GM12878 (cell line): ENCODE results near the gene PDCD1LG2. TPM values are rescaled to one million over a fixed set of nuclear protein-coding genes. Genes with fewer than 3 reads are reported as not detected.

Experiments
- BRCA1 ChIP-seq: IDR thresholded peaks from 2 replicates; pipeline ENCODE4 v1.6.1; 2011; ENCODE audit warnings: low read depth, low read length, improper control_type of control experiment
- EED ChIP-seq: sonication (generic); IDR thresholded peaks from 2 replicates; pipeline ENCODE4 v1.6.1; 2016; ENCODE audit warnings: antibody characterized with exemption, low read depth
- GABPA ChIP-seq: IDR thresholded peaks from 2 replicates; pipeline ENCODE4 v1.6.1; 2014; ENCODE audit warnings: antibody characterized with exemption, low read depth, mild to moderate bottlenecking, inconsistent platforms
- HDAC2 ChIP-seq: fragments of 200-600 bp; sonication (generic); IDR thresholded peaks from 2 replicates; pipeline ENCODE4 v1.6.1; 2017
- JUNB ChIP-seq: IDR thresholded peaks from 2 replicates; pipeline ENCODE4 v1.6.1; 2016; ENCODE audit warnings: antibody characterized with exemption, mild to moderate bottlenecking
- JUND ChIP-seq: IDR thresholded peaks from 2 replicates; pipeline ENCODE4 v1.6.1; 2012; ENCODE audit warnings: low read depth, mild to moderate bottlenecking, low read length, improper control_type of control experiment, moderate library complexity
- KDM1A ChIP-seq: fragments of 200-600 bp; sonication (generic); IDR thresholded peaks from 2 replicates; pipeline ENCODE4 v1.6.1; 2016; ENCODE audit warnings: borderline replicate concordance
- MEF2A ChIP-seq: IDR thresholded peaks from 2 replicates; pipeline ENCODE4 v1.6.1; 2011; ENCODE audit warnings: low read depth, mild to moderate bottlenecking, low read length, moderate library complexity; ENCODE audit not compliant: insufficient read depth
- MEF2B ChIP-seq: fragments of 450-650 bp; IDR thresholded peaks from 2 replicates; pipeline ENCODE4 v1.6.1; 2018; ENCODE audit warnings: mild to moderate bottlenecking, moderate library complexity; ENCODE audit not compliant: partially characterized antibody, poor library complexity, severe bottlenecking
- MTA2 ChIP-seq: fragments of 450-650 bp; IDR thresholded peaks from 2 replicates; pipeline ENCODE4 v1.6.1; 2016; ENCODE audit warnings: low read depth, mild to moderate bottlenecking, moderate library complexity
- MTA3 ChIP-seq: IDR thresholded peaks from 2 replicates; pipeline ENCODE4 v1.6.1; 2012; ENCODE audit warnings: low read length, inconsistent platforms, borderline replicate concordance
- MYB ChIP-seq: fragments of 150-350 bp; IDR thresholded peaks from 2 replicates; pipeline ENCODE4 v1.6.1; 2014; ENCODE audit warnings: mild to moderate bottlenecking, low read depth, low read length, borderline replicate concordance
- NFYB ChIP-seq: IDR thresholded peaks from 2 replicates; pipeline ENCODE4 v1.6.1; 2011; ENCODE audit warnings: low read depth, mild to moderate bottlenecking, low read length, improper control_type of control experiment, moderate library complexity; ENCODE audit not compliant: insufficient read depth
- POLR2A ChIP-seq: IDR thresholded peaks from 2 replicates; pipeline ENCODE4 v1.6.1; 2011; ENCODE audit warnings: low read depth, mild to moderate bottlenecking, low read length
- POLR2AphosphoS2 ChIP-seq: IDR thresholded peaks from 2 replicates; pipeline ENCODE4 v1.6.1; 2011; ENCODE audit warnings: low read depth, mild to moderate bottlenecking, low read length, improper control_type of control experiment, moderate library complexity
- RELB ChIP-seq: fragments of 450-650 bp; IDR thresholded peaks from 2 replicates; pipeline ENCODE4 v1.6.1; 2017; ENCODE audit warnings: low read depth, mild to moderate bottlenecking, moderate library complexity
- SIN3A ChIP-seq: IDR thresholded peaks from 2 replicates; pipeline ENCODE4 v1.6.1; 2012; ENCODE audit warnings: low read depth, low read length, improper control_type of control experiment
- SKIL ChIP-seq: fragments of 450-650 bp; IDR thresholded peaks from 2 replicates; pipeline ENCODE4 v1.6.1; 2017; ENCODE audit warnings: mild to moderate bottlenecking, low read depth, inconsistent platforms; ENCODE audit not compliant: poor library complexity, severe bottlenecking
- SMAD1 ChIP-seq: fragments of 450-650 bp; IDR thresholded peaks from 2 replicates; pipeline ENCODE4 v1.6.1; 2018; ENCODE audit warnings: mild to moderate bottlenecking, low read depth; ENCODE audit not compliant: partially characterized antibody
- SMC3 ChIP-seq: IDR thresholded peaks from 2 replicates; pipeline ENCODE4 v1.6.1; 2011; ENCODE audit warnings: low read length, improper control_type of control experiment, borderline replicate concordance
- ZBTB4 ChIP-seq: fragments of 450-650 bp; formaldehyde crosslinking; IDR thresholded peaks from 2 replicates; pipeline ENCODE4 v1.4.0; 2022; ENCODE audit warnings: mild to moderate bottlenecking, moderate library complexity
- ZNF274 ChIP-seq: IDR thresholded peaks from one replicate; pipeline ENCODE4 v1.8.0; 2011; ENCODE audit not compliant: insufficient read length, insufficient read depth
- polyA plus RNA-seq, 11 experiments: library from polyadenylated mRNA; depleted of rRNA in 4 of 11; unstranded in 6 of 11; stranded (reverse) in 5 of 11; fragments of >200 nt; fragmentation: Nextera tagmentation in 4 of 11; fragmentation: Illumina TruSeq in 1 of 11; extraction: Ambion mirVana in 4 of 11; extraction: Trizol in 1 of 11; gene quantifications; 1 replicate in 1 of 11; 2 replicates in 10 of 11; pipeline versions ENCODE4 v1.2.1 to v1.2.3, GENCODE V29; 2011 to 2016; ENCODE audit warnings: inconsistent platforms in 2 of 11, missing spikeins in 2 of 11, low read depth in 1 of 11
- total RNA-seq, 4 experiments: library from RNA; depleted of rRNA in 3 of 4; stranded (reverse); fragments of >200 nt in 3 of 4; fragmentation: Illumina TruSeq in 1 of 4; extraction: Trizol in 1 of 4; gene quantifications; 2 replicates each; pipeline versions ENCODE4 v1.2.1 to v1.2.3, GENCODE V29; 2013 to 2021

Gene PDCD1LG2
- total and polyA plus RNA-seq, 10 of the 15 experiments (the other 5 are each of a cell fraction or from before 2014, with no cell fraction given): 1.5 to 37.3 (median 3.0) TPM

- TF ChIP-seq RELB (peak; percentile 41; the same call in 1 of the 2 replicates), KDM1A (no peak), MEF2A (peak; percentile 71), MEF2B (no peak), JUNB (peak; percentile 67), SKIL (peak; percentile 15), SMC3 (no peak), ZNF274 (no peak), SMAD1 (no peak), MTA2 (no peak), NFYB (no peak), POLR2AphosphoS2 (no peak), BRCA1 (no peak), GABPA (no peak), MYB (no peak), SIN3A (no peak), HDAC2 (no peak), JUND (no peak), ZBTB4 (CRISPR knock-in tag) (no peak), POLR2A (no peak), MTA3 (no peak; the same call in 1 of the 2 replicates), EED (peak; percentile 26; the same call in 1 of the 2 replicates)
Measured at GRCh38 chr9:5518171-5518936, 8.0 kb downstream of the PDCD1LG2 start (continued).
